DMS79 treated with DMSO at 0.1 percent for 48 hours (cell line): ENCODE results near the gene C5orf46.
"Not testable (repeated sequence)": the region's sequence is repeated elsewhere in the genome, so short reads cannot be mapped to it uniquely, and the experiment has no call there.

ENCODE experiments used
- DNase-seq: peaks from one replicate; lab custom pipeline; 2025; lab: John Stamatoyannopoulos, UW

Gene C5orf46

GRCh38 chr5:147893820-147894219, 12.5 kb downstream of the C5orf46 start:
- DNase-seq: no peak

- DNase-seq: no peak
Measured at GRCh38 chr5:147892696-147893296, 13.5 kb downstream of the C5orf46 start.

- no peak for DNase-seq
Measured at GRCh38 chr5:147887930-147888329, 18.4 kb downstream of the C5orf46 start.

- DNase-seq: no peak
Measured at GRCh38 chr5:147887026-147887627, 19.2 kb downstream of the C5orf46 start.

- DNase-seq: no peak
Measured at GRCh38 chr5:147882586-147883313, 23.6 kb downstream of the C5orf46 start.

- no peak for DNase-seq
Measured at GRCh38 chr5:147880487-147880886, 25.9 kb downstream of the C5orf46 start.

- no peak for DNase-seq
Measured at GRCh38 chr5:147879784-147880183, 26.6 kb downstream of the C5orf46 start.

GRCh38 chr5:147878066-147878759, 28.1 kb downstream of the C5orf46 start, which contains the start of gene SCGB3A2:
Gene SCGB3A2 (plus strand): TSS chr5:147878711. CDS start chr5:147878804, 93 bp downstream.
- no peak for DNase-seq

- no peak for DNase-seq
Measured at GRCh38 chr5:147876626-147877025, 29.7 kb downstream of the C5orf46 start.

GRCh38 chr5:147876141-147876540, 30.2 kb downstream of the C5orf46 start:
- no peak for DNase-seq

- no peak for DNase-seq
Measured at GRCh38 chr5:147874910-147875367, 31.4 kb downstream of the C5orf46 start.

- not testable (repeated sequence) for DNase-seq
Measured at GRCh38 chr5:147874118-147874875, 32.0 kb downstream of the C5orf46 start.

- not testable (repeated sequence) for DNase-seq
Measured at GRCh38 chr5:147872744-147873435, 33.4 kb downstream of the C5orf46 start.

GRCh38 chr5:147871980-147872549, 34.3 kb downstream of the C5orf46 start:
- DNase-seq: not testable (repeated sequence)

- DNase-seq: not testable (repeated sequence)
Measured at GRCh38 chr5:147869892-147870291, 36.4 kb downstream of the C5orf46 start.

- no peak for DNase-seq
Measured at GRCh38 chr5:147869112-147869511, 37.2 kb downstream of the C5orf46 start.

GRCh38 chr5:147863454-147864158, 42.7 kb downstream of the C5orf46 start:
- no peak for DNase-seq

- no peak for DNase-seq
Measured at GRCh38 chr5:147860641-147861025, 45.7 kb downstream of the C5orf46 start.

GRCh38 chr5:147859962-147860640, 46.2 kb downstream of the C5orf46 start:
- no peak for DNase-seq
